ENCODE measurements around the gene CRYGD.
"Not testable (repeated sequence)": the region's sequence is repeated elsewhere in the genome, so short reads cannot be mapped to it uniquely, and the experiment has no call there.

Gene CRYGD

DNA sequence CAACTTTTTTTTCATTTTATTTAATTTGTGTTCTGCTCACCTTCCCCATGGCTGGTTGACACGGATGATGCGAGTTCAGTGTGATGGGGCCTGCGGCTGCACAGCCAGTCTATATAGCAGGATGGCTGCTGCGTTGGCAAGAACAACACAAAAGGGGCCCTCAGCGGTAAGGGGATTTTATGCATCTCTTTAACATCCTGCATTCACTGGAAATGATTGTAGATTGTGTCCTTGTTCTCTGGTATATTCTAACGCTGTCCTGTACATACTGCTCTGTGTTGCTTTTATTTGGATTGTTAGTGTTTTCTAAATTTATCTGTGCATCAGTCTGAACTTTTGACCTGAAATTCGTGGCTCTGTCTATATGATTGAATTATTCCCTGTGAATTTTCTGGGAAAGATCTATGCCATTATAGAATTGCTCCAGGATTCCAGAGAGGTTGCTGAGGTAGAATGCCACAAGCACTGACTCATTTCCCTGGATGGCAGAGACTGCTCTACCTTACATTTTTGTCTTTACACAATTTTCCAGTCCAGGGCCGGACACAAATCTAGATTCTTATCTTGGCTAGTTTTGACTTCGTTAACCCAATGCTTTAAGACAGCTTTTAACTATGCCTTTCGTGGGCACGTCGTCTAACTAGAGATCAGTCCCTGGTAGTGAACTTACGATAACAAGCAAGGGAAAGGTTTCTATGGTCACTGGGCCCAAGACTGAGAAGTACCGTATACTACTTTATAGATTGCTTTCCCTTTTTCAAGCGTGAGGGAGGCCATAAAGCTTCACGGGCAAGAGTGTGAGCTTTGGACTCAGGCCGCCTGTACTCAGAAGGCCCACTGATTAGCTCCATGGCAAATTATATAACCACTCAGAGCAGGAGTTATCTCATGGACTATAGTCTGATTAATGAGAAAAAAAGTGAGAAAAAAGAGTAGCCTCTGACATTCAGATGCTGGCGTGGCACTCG, 5.7 kb upstream of the CRYGD start, which contains the start of gene CRYGC:
Gene CRYGC (minus strand): TSS at position 85 of the 968 bp plus-strand sequence. CDS start 36 bp downstream, at position 49.
- DNase-seq, result no peak

DNA sequence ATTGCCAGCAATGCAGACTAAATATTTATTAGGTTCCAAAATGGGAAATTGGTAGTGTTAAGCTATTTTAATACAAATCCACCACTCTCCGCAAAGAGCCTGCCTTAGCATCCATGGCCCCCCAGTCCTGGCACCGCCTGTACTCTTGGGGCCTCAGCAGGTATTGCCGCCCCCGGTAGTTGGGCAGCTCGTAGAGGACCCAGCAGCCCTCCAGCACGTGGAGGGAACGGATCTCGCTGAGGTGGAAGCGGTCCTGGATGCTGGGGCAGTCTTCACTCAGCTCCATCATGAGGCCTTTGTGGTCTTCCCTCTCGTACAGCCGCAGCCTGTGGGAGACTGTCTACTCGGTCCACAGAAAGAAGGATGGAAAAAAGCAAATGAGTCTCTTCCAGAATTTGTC, 3.8 kb upstream of the CRYGD start:
- no peak for DNase-seq

DNA sequence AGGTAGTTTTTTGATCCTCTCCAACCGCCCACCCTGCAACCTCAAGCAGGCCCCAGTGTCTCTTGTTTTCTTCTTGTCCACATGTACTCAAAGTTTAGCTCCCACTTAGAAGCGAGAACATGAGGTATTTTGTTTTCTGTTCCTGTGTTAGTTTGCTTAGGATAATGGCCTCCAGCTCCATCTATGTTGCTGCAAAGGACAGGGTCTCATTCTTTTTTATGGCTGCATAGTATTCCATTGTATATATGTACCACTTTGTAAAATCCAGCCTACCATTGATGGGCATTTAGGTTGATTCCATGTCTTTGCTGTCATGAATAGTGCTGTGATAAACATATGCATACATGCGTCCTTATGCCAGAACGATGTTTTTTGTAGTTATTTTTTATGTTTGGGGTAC, 2.8 kb upstream of the CRYGD start:
- no peak for DNase-seq

DNA sequence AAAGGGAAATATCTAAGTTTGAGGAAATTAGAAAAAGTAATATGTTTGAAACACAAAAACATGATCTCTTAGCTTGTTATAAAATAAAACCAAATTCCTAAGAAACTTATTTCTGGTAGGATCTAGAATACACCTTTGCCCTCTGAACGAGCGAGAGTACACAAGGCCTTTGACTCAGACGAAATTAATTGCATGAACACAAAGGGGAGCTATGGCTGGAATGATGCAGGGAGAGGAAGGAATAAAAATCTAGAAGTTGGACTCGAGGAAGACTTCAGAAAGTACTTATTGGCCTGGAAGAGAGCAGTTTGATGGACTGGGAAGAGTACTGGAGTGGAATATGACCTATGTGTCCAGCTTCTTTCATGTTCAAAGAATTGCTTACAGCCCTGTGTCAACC, 927 bp upstream of the CRYGD start:
- no peak for DNase-seq

DNA sequence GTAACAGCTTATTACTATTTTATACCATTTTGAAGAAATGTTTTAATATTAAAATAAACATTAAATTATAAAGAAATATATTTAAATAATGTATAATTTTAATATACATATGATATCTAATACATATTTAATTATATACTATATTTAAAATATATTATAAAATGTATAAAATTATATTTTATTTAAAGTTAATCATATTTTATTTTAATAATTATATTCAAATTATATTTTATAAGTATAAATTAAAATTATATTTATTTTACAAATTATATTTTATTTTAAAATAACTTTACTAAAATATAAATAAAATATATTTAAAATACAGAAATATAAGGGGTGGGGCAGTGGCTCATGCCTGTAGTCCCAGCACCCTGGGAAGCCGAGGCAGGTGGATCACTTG, 2.1 kb downstream of the CRYGD start:
- DNase-seq, result no peak

DNA sequence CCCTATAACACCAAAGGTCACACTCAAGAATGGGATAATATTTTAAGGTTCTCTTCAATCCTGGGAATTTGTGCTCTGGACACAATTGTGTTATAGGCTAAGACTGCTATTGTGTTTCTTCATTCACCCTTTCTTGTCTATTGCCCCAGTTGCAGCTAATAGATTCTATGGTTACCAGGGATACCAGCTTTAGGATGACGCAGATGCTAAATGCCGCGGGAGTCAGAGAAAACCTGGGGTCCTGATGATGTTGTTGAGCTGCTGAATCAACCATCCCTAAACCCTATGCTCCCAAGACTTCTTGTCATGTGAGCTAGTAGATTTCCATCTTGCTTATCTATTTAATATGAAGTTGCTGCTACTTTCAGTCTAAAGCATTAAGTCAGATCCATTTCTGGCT, 5.4 kb downstream of the CRYGD start:
- no peak for DNase-seq

DNA sequence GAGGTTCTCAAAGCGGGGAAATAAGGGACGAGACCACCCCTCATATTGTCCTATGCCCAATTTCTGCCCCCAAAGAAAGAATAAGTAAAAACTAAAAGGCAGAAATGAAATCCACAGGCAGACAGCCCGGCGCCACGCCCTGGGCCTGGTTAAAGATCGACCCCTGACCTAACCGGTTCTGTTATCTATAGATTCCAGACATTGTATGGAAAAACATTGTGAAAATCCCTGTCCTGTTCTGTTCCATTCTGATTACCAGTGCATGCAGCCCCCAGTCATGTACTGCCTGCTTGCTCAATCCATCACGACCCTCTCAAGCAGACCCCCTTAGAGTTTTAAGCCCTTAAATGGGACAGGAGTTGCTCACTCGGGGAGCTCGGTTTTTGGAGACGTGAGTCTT, 6.9 kb downstream of the CRYGD start:
- DNase-seq, result not testable (repeated sequence)

DNA sequence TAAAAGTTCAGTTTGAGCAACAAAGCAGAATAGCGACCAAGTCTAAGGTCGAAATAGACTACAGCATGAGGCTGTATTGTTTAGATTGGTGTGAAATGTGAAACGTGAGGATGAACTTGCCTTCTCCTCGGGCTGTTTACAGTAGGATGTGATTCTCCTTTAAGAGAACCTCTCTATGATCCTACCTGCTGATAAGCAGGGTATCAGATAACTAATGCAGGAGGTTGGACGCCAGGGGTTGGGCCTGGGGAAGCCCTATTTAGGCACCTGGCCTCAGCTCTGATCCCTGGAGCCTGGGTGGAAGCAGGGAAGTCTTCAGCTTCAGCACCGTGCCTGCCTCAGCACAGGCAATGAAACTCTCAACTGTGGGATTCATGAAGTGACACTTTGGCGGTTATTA, 11.4 kb downstream of the CRYGD start:
- no peak for DNase-seq

DNA sequence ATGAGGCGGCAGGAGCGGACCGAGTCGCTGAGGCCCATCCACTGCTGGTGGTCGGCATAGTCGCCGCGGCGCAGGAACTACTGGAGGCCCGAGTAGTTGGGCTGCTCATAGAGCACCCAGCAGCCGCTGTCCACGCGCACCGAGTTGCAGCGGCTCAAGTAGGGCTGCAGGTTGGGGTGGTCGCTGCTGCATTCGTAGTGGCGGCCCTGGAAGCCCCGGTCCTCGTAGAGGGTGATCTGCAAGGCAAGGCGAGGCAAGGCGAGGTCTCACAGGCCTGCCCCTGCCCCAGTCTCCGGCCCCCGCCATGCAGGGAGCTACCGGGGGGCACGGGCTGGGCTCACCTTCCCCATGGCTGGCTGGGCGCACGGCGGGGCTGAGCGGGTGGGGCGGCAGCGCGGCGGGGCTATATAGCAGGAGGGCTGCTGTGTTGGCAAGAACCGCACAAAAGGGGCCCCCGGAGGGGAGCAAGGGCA, 12.0 kb downstream of the CRYGD start:
- DNase-seq, result not testable (repeated sequence)

DNA sequence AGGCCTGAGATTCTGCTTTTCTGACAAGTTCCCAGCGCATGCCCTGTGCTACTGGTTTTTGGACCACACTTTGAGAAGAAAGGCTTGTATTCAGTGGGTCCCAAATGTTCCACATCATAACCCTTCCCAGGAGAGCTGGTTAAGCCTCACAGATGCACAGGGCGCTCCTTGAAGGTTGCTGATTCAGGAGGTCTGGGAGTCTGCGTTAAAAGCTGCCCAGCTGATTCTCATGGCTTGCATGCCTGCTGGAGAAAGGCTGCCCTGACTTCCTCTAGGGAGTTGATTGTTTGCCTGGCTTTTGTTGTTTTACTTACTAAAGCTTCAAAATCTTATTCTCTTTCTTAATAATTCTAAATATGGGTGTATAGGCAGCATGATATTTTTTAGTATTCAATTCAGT, 20.7 kb downstream of the CRYGD start:
- no peak for DNase-seq

DNA sequence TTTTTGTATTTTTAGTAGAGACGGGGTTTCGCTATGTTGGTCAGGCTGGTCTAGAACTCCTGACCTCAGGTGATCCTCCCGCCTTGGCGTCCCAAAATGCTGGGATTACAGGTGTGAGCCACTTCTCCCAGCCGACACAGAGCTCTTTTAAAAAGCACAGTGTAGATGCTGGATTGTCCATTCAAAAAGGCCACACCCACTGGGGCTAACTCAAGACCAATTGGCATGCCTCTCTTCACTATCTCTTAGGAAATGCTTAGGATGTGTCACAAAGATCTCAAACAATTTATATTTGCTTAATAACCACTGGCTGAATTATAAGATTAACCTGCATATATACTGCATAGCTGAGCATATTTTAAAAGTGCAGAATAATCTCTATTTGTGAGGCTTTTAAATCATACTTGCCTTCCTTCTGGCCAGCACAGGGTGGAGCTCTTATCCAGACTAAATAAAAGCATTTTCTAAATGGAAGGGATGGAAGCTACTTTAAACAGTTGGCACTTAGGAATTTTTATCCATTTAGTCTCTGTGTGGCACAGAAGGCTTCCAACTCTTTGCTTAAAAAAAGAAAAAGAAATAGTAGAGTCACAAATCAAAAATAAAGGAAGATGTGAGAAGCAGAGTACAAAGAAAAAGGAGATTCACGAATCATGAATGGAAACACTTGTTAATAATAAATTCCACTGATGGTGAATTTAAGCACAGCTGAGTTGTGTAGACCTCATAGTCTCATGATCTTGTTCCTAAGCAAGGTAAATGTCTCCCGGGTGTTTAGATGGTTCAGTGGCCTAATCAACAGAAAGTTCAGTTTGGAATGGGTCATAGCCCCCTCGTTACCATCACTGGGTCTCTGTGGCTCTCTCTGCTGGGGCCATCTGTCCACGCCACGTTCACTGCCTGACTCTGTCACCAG, 22.4 kb downstream of the CRYGD start:
- peak; percentile 16 for DNase-seq

DNA sequence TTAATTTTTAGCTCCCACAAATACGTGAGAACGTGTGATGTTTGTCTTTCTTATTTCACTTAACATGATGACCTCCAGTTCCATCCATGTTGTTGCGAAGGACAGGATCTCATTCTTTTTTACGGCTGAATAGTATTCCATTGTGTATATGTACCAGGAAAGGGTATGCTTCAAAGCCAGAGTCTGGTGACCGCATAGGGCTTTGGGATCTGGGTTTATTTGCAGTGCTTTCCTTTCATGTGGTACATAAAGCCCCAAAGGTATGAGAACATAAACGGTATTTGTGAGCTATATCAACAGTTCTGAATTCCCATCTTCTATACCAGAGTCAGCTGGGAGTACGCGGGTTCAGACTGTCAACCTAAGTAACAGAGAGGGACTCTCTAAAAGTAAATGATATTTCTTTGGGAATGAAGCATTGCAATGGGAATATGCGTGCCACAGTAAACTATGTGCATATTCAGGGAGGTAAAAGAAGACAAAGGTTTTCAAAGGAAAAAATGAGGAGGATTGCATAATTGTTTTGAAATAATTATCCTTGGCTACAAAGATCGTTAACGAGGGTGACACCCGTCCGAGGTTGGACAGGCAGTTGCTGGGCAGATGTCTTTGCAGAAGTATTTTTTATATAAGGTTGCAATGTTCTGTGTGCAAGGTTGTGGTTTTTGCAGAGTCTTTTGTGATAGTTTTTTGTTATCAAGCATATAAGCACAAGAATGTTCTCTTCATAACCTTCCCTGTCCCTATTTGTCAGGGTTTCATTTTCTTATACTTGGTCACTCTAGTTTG, 24.4 kb downstream of the CRYGD start:
- DNase-seq, result no peak

DNA sequence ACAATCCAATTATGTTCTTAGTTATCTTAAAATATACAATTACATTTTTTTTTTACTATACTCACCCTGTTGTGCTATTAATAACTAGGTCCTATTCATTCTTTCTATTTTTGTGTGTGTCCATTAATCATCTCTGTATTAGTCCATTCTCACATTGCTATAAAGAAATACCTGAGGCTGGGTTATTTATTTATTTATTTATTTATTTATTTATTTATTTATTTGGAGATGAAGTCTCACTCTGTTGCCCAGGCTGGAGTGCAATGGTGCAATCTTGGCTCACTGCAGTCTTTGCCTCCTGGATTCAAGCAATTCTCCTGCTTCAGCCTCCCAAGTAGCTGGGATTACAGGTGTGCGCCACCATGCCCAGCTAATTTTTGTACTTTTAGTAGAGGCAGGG, 25.6 kb downstream of the CRYGD start:
- not testable (repeated sequence) for DNase-seq

DNA sequence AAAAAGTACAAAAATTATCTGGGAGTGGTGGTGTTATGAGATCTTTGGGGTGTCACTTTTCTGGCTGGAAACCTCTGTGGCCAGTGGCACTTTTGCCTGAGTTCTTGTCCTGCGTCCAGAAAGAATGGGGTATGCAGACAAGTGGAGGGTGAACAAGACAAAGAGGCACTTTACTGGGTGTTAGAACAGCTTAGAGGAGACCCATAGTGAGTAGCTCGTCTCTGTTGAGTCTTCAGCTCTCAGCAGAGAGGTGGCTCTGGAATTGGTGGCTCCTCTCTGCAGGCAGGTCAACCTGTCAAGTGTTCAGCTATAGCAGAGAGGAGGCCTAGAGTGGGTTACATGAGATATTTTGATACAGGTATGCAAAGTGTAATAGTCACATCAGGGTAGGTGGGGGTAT, 26.1 kb downstream of the CRYGD start:
- DNase-seq, result no peak

DNA sequence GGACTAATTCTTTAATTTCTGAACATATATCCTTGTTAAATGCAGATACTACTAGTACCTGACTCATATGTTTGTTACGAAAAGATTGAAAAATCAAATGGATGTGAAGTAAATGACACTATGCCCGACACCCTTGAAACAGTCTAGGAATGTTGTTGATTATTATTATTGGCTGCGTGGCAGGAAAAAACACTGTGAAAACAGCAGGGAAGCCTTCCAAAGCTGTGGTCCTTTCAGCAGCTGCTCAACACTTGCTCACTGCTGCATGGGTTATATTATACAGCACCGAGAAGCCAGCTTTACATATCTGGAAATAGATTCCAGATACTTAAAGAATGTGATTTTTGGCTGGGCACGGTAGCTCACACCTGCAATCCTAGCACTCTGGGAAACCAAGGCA, 26.5 kb downstream of the CRYGD start:
- no peak for DNase-seq

DNA sequence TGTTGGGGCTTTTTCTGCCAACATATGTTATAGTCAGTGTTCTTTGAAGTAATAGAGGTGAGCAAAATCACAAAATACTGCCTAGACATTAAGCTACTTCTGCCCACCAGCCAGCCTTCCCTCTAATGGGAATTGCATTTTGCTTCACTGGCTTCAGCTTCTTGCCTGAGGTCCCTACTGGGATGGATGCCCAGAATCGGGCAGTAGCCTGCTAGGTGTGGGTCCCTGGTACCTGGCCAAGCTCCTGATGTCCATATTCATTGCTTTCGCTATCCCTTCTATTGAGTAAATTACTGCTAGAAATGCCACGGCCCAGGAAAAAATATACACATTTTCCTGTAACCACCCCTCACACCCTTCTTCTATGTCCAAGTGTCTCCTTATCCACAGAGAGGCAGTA, 27.0 kb downstream of the CRYGD start:
- no peak for DNase-seq

DNA sequence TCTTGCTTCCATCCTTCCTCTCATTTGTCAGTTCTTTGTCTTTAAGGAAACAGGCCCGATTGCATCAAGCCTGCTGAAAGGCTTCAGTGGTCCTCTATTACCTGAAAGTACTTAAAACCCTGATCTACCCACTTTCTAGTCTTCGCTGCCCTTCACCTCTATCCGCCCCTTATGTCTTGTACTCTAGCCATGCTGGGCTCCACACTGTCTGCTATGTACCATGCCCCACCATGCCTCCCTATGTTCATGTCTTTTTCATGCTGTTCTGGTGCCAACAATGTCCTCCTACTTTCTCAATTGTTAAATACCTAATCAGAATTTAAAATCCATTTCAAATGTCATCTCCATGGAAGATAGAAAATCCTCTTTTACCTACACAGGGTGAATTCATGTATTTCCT, 28.2 kb downstream of the CRYGD start:
- no peak for DNase-seq

DNA sequence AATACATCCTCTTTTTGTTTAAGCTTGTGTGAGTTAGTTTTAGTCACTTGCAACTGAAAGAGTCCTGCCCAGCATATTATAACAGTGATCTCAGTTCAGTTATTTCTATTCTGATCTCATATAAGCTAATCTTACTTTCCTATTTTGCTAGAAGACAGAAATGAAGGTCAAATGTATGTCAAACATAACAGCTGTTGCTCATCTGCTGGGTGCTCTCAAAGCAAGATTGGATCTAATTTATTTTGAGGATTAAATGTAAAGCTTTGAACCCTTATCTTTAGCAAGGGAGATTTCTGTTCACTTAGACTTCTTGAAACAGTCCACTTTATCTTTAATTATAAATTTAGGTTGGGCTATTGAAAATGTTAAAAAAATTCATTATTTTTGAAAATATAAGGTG, 31.2 kb downstream of the CRYGD start:
- no peak for DNase-seq

DNA sequence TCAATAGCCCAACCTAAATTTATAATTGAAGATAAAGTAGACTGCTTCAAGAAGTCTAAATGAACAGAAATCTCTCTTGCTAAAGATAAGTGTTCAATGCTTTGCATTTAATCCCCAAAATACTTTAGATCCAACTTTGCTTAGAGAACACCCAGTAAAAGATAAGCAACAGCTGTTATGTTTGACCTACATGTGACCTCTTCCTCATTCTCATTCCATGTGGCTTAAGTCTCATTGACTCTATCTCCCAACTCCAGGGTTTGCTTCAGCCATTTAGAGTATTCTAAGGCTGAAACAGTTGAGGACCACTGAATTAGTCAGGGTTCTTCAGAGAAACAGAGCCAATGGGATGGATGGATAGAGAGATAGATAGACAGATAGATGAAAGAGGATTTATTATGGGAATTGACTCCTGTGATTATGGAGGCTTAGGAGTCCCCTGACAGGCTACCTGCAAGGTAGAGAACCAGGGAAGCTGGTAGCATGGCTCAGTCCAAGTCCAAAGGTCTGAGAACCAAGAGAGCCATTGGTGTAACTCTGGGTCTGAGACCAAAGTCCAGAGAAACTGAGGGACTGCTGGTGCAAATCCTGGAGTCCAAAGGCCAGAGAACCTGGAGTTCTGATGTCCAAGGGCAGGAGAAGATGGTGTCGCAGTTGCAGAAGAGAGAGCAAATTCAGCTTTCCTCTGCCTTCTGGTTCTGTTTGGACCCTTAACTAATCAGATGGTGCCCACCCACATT, 32.1 kb downstream of the CRYGD start:
- DNase-seq, result no peak

DNA sequence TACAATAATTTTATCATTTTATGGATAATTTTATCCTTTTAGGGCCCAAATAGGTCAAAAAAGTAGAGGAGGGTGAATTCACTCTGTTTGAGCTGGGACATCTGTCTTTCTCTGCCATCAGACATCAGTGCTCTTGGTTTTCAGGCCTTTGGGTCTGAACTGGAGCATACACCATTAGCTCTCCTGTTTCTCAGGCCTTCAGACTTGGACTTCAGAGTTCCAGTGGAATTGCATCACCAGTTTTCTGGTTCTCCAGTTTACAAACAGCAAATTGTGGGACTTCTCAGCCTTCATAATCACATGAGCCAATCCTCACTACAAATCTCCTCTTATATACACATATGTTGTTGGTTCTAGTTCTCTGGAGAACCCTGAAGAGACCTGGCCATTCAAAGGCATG, 33.9 kb downstream of the CRYGD start:
- DNase-seq, result no peak

DNA sequence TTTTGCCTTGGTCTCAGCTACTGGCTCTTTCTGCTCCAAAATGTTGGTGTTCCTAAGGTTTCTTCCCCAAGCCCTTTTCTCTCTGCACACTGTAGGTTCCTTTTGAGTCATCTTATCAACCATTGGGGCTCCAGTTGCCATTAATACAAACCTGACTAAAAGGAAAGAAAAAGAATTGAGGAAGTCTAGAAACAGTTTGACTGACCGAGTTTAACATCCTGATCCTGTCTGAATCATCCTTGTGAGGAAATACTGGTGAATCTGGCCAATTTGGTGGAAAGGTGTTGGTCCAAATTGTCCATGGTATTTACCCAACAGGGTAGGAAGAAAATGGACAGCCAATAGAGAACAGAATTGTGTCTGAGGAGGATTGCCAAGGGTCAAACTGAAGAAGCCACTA, 38.3 kb downstream of the CRYGD start:
- DNase-seq, result peak; percentile 19

DNA sequence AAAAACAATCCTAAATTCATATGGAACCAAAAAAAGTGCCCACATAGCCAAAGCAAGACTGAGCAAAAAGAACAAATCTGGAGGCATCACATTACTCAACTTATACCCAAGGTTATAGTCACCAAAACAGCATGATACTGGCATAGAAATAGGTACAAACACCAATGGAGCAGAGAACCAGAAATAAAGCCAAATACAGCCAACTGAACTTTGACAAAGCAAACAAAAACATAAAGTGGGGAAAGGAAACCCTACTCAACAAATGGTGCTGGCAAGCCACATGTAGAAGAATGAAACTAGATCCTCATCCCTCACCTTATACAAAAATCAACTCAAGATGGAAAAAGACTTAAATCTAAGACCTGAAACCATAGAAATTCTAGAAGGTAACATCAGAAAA, 40.5 kb downstream of the CRYGD start:
- no peak for DNase-seq
